ENCODE results near the gene EVI2B. TPM values are rescaled to one million over a fixed set of nuclear protein-coding genes. Genes with fewer than 3 reads are reported as not detected.
"Not testable (repeated sequence)": the region's sequence is repeated elsewhere in the genome, so short reads cannot be mapped to it uniquely, and the experiment has no call there.

EVI2B gene
- total and polyA plus RNA-seq, 9 donors: 0.66 to 3.8 (median 2.5) TPM

GRCh38 chr17:31294820-31295488, 18.9 kb downstream of the EVI2B start:
- H3K27ac ChIP-seq (ENCODE audit: low read length): no peak overlapping the region
- H3K4me1 ChIP-seq (ENCODE audit: control insufficient read depth, insufficient read depth, low read length): no peaks in the 10 kb centered on the region
- DNase-seq: no peak
- H3K27me3 ChIP-seq (ENCODE audit: control insufficient read depth, insufficient read depth, low read length): no peaks in the 10 kb centered on the region
- H3K36me3 ChIP-seq (ENCODE audit: control insufficient read depth, insufficient read depth, low read length): no peaks in the 10 kb centered on the region
- WGBS (ENCODE audit: insufficient coverage): 100% methylated on average over 2 of the region's 3 CpGs
- H3K9me3 ChIP-seq (replicated peaks; ENCODE audit: control insufficient read depth, low read depth, low read length): no peaks in the 10 kb centered on the region
- no peak overlapping the region for H3K4me3 ChIP-seq (ENCODE audit: low read length)

- H3K27ac ChIP-seq (ENCODE audit: low read length): no peak overlapping the region
- H3K9me3 ChIP-seq (replicated peaks; ENCODE audit: control insufficient read depth, low read depth, low read length): no peaks in the 10 kb centered on the region
- H3K4me1 ChIP-seq (ENCODE audit: control insufficient read depth, insufficient read depth, low read length): no peaks in the 10 kb centered on the region
- DNase-seq: no peak
- H3K4me3 ChIP-seq (ENCODE audit: low read length): no peak overlapping the region
- no CpG with 5 or more reads among the region's 3 CpGs for WGBS (ENCODE audit: insufficient coverage)
- H3K36me3 ChIP-seq (ENCODE audit: control insufficient read depth, insufficient read depth, low read length): no peaks in the 10 kb centered on the region
- no peaks in the 10 kb centered on the region for H3K27me3 ChIP-seq (ENCODE audit: control insufficient read depth, insufficient read depth, low read length)
Measured at GRCh38 chr17:31294231-31294630, 19.6 kb downstream of the EVI2B start.

- WGBS (ENCODE audit: insufficient coverage): no CpG with 5 or more reads among the region's 2 CpGs
- Histone ChIP-seq H3K4me1 (ENCODE audit: control insufficient read depth, insufficient read depth, low read length) (no peaks in the 10 kb centered on the region), H3K36me3 (ENCODE audit: control insufficient read depth, insufficient read depth, low read length) (no peaks in the 10 kb centered on the region), H3K27ac (ENCODE audit: low read length) (no peak overlapping the region), H3K9me3 (replicated peaks; ENCODE audit: control insufficient read depth, low read depth, low read length) (no peaks in the 10 kb centered on the region), H3K4me3 (ENCODE audit: low read length) (no peak overlapping the region), H3K27me3 (ENCODE audit: control insufficient read depth, insufficient read depth, low read length) (no peaks in the 10 kb centered on the region)
- no peak for DNase-seq
Measured at GRCh38 chr17:31293581-31293980, 20.3 kb downstream of the EVI2B start.

- Histone ChIP-seq H3K36me3 (ENCODE audit: control insufficient read depth, insufficient read depth, low read length) (peaks cover under 1% of the 10 kb centered on the region), H3K9me3 (replicated peaks; ENCODE audit: control insufficient read depth, low read depth, low read length) (no peaks in the 10 kb centered on the region), H3K27me3 (ENCODE audit: control insufficient read depth, insufficient read depth, low read length) (no peaks in the 10 kb centered on the region), H3K27ac (ENCODE audit: low read length) (no peak overlapping the region), H3K4me1 (ENCODE audit: control insufficient read depth, insufficient read depth, low read length) (no peaks in the 10 kb centered on the region), H3K4me3 (ENCODE audit: low read length) (no peak overlapping the region)
- no peak for DNase-seq
Measured at GRCh38 chr17:31291820-31292219, 22.0 kb downstream of the EVI2B start.

GRCh38 chr17:31289790-31290189, 24.1 kb downstream of the EVI2B start:
- WGBS (ENCODE audit: insufficient coverage): no CpG with 5 or more reads among the region's 3 CpGs
- Histone ChIP-seq H3K27ac (ENCODE audit: low read length) (no peak overlapping the region), H3K4me3 (ENCODE audit: low read length) (no peak overlapping the region), H3K27me3 (ENCODE audit: control insufficient read depth, insufficient read depth, low read length) (no peaks in the 10 kb centered on the region), H3K36me3 (ENCODE audit: control insufficient read depth, insufficient read depth, low read length) (peaks cover 3% of the 10 kb centered on the region), H3K4me1 (ENCODE audit: control insufficient read depth, insufficient read depth, low read length) (no peaks in the 10 kb centered on the region), H3K9me3 (replicated peaks; ENCODE audit: control insufficient read depth, low read depth, low read length) (no peaks in the 10 kb centered on the region)
- DNase-seq: no peak

GRCh38 chr17:31287932-31288331, 25.9 kb downstream of the EVI2B start:
- DNase-seq; H3K36me3 ChIP-seq (ENCODE audit: control insufficient read depth, insufficient read depth, low read length); H3K4me1 ChIP-seq (ENCODE audit: control insufficient read depth, insufficient read depth, low read length); H3K27ac ChIP-seq (ENCODE audit: low read length); H3K27me3 ChIP-seq (ENCODE audit: control insufficient read depth, insufficient read depth, low read length); H3K4me3 ChIP-seq (ENCODE audit: low read length); H3K9me3 ChIP-seq (replicated peaks; ENCODE audit: control insufficient read depth, low read depth, low read length): not testable (repeated sequence)
- WGBS (ENCODE audit: insufficient coverage): no CpG with 5 or more reads among the region's 1 CpG

- peaks cover 3% of the 10 kb centered on the region for H3K36me3 ChIP-seq (ENCODE audit: control insufficient read depth, insufficient read depth, low read length)
- no peak overlapping the region for H3K4me3 ChIP-seq (ENCODE audit: low read length)
- no peak for DNase-seq
- no peaks in the 10 kb centered on the region for H3K4me1 ChIP-seq (ENCODE audit: control insufficient read depth, insufficient read depth, low read length)
- WGBS (ENCODE audit: insufficient coverage): no CpG with 5 or more reads among the region's 1 CpG
- H3K9me3 ChIP-seq (replicated peaks; ENCODE audit: control insufficient read depth, low read depth, low read length): no peaks in the 10 kb centered on the region
- no peak overlapping the region for H3K27ac ChIP-seq (ENCODE audit: low read length)
- H3K27me3 ChIP-seq (ENCODE audit: control insufficient read depth, insufficient read depth, low read length): no peaks in the 10 kb centered on the region
Measured at GRCh38 chr17:31286587-31286986, 27.3 kb downstream of the EVI2B start.

GRCh38 chr17:31283841-31284240, 30.0 kb downstream of the EVI2B start:
- peaks cover 5% of the 10 kb centered on the region for H3K36me3 ChIP-seq (ENCODE audit: control insufficient read depth, insufficient read depth, low read length)
- no peaks in the 10 kb centered on the region for H3K27me3 ChIP-seq (ENCODE audit: control insufficient read depth, insufficient read depth, low read length)
- no peaks in the 10 kb centered on the region for H3K9me3 ChIP-seq (replicated peaks; ENCODE audit: control insufficient read depth, low read depth, low read length)
- no peaks in the 10 kb centered on the region for H3K4me1 ChIP-seq (ENCODE audit: control insufficient read depth, insufficient read depth, low read length)
- no peak overlapping the region for H3K27ac ChIP-seq (ENCODE audit: low read length)
- DNase-seq: no peak
- H3K4me3 ChIP-seq (ENCODE audit: low read length): no peak overlapping the region

- H3K9me3 ChIP-seq (replicated peaks; ENCODE audit: control insufficient read depth, low read depth, low read length): no peaks in the 10 kb centered on the region
- 86% methylated on average over 1 of the region's 2 CpGs for WGBS (ENCODE audit: insufficient coverage)
- H3K27ac ChIP-seq (ENCODE audit: low read length): no peak overlapping the region
- no peak for DNase-seq
- H3K4me1 ChIP-seq (ENCODE audit: control insufficient read depth, insufficient read depth, low read length): no peaks in the 10 kb centered on the region
- no peak overlapping the region for H3K4me3 ChIP-seq (ENCODE audit: low read length)
- H3K36me3 ChIP-seq (ENCODE audit: control insufficient read depth, insufficient read depth, low read length): peaks cover 13% of the 10 kb centered on the region
- H3K27me3 ChIP-seq (ENCODE audit: control insufficient read depth, insufficient read depth, low read length): no peaks in the 10 kb centered on the region
Measured at GRCh38 chr17:31281061-31281460, 32.8 kb downstream of the EVI2B start.

GRCh38 chr17:31279401-31279800, 34.5 kb downstream of the EVI2B start:
- H3K4me1 ChIP-seq (ENCODE audit: control insufficient read depth, insufficient read depth, low read length): no peaks in the 10 kb centered on the region
- WGBS (ENCODE audit: insufficient coverage): no CpG with 5 or more reads among the region's 2 CpGs
- peaks cover 13% of the 10 kb centered on the region for H3K36me3 ChIP-seq (ENCODE audit: control insufficient read depth, insufficient read depth, low read length)
- no peaks in the 10 kb centered on the region for H3K9me3 ChIP-seq (replicated peaks; ENCODE audit: control insufficient read depth, low read depth, low read length)
- no peak overlapping the region for H3K27ac ChIP-seq (ENCODE audit: low read length)
- H3K4me3 ChIP-seq (ENCODE audit: low read length): no peak overlapping the region
- no peaks in the 10 kb centered on the region for H3K27me3 ChIP-seq (ENCODE audit: control insufficient read depth, insufficient read depth, low read length)
- no peak for DNase-seq

- H3K36me3 ChIP-seq (ENCODE audit: control insufficient read depth, insufficient read depth, low read length): peaks cover 11% of the 10 kb centered on the region
- no peaks in the 10 kb centered on the region for H3K9me3 ChIP-seq (replicated peaks; ENCODE audit: control insufficient read depth, low read depth, low read length)
- no peak for DNase-seq
- H3K4me1 ChIP-seq (ENCODE audit: control insufficient read depth, insufficient read depth, low read length): no peaks in the 10 kb centered on the region
- H3K27me3 ChIP-seq (ENCODE audit: control insufficient read depth, insufficient read depth, low read length): no peaks in the 10 kb centered on the region
- no CpG with 5 or more reads among the region's 1 CpG for WGBS (ENCODE audit: insufficient coverage)
- H3K4me3 ChIP-seq (ENCODE audit: low read length): no peak overlapping the region
- H3K27ac ChIP-seq (ENCODE audit: low read length): no peak overlapping the region
Measured at GRCh38 chr17:31275116-31275515, 38.7 kb downstream of the EVI2B start.
